Natural killer cell (primary cell): ENCODE results near the gene PTCD3. TPM values are rescaled to one million over a fixed set of nuclear protein-coding genes. Genes with fewer than 3 reads are reported as not detected.

Experiments
- ATAC-seq, 3 donors: fragments of 150-1000 bp in 2 of 3; fragments of 200-7000 bp in 1 of 3; cut with Tn5 transposase; 1 replicate in 1 of 3; 2 replicates in 2 of 3; pipeline ENCODE4 v1.10.0; 2021; ENCODE audit warnings: mild to moderate bottlenecking in 2 of 3, moderate library complexity in 2 of 3
- DNase-seq, 2 donors: peaks; one replicate each; pipeline versions ENCODE4 v3.0.0 to v3.0.0-alpha.2; 2013 to 2021; ENCODE audit warnings: mixed read lengths in 1 of 2
- H3K27ac ChIP-seq: one replicate; pipeline ENCODE4 v1.5.1; 2013; ENCODE audit warnings: mild to moderate bottlenecking, low read length
- H3K27me3 ChIP-seq: one replicate; pipeline ENCODE4 v1.6.1; 2013; ENCODE audit warnings: low read length; ENCODE audit not compliant: control insufficient read depth, insufficient read depth
- H3K36me3 ChIP-seq: one replicate; pipeline ENCODE4 v1.6.1; 2013; ENCODE audit warnings: low read length; ENCODE audit not compliant: control insufficient read depth, insufficient read depth
- H3K4me1 ChIP-seq: one replicate; pipeline ENCODE4 v1.6.1; 2013; ENCODE audit warnings: low read length; ENCODE audit not compliant: control insufficient read depth, insufficient read depth
- H3K4me3 ChIP-seq: one replicate; pipeline ENCODE4 v1.5.1; 2013; ENCODE audit warnings: low read length
- H3K9me3 ChIP-seq: one replicate; pipeline ENCODE4 v1.6.1; 2013; ENCODE audit warnings: low read length; ENCODE audit not compliant: control insufficient read depth, insufficient read depth
- H3K27ac Mint-ChIP-seq, 2 donors: one replicate each; pipeline ENCODE4 v1.8.0; 2022; ENCODE audit warnings: mild to moderate bottlenecking in 2 of 2, mixed read lengths in 2 of 2, moderate library complexity in 1 of 2
- H3K27me3 Mint-ChIP-seq, 2 donors: one replicate each; pipeline ENCODE4 v1.8.0; 2022; ENCODE audit warnings: low read depth in 2 of 2, mixed read lengths in 2 of 2
- H3K36me3 Mint-ChIP-seq: one replicate; pipeline ENCODE4 v1.8.0; 2022; ENCODE audit warnings: mixed read lengths
- H3K4me1 Mint-ChIP-seq, 2 donors: one replicate each; pipeline ENCODE4 v1.8.0; 2022; ENCODE audit warnings: mixed read lengths in 2 of 2
- H3K4me3 Mint-ChIP-seq: one replicate; pipeline ENCODE4 v1.8.0; 2022; ENCODE audit warnings: mild to moderate bottlenecking, moderate library complexity, mixed read lengths
- H3K9me3 Mint-ChIP-seq, 2 donors: one replicate each; pipeline ENCODE4 v1.8.0; 2022; ENCODE audit warnings: mixed read lengths in 2 of 2
- WGBS: methylation state at CpG from one replicate; pipeline ENCODE4 v1.1.7; 2013; ENCODE audit warnings: missing lambda C conversion rate; ENCODE audit not compliant: insufficient coverage; 5-methylcytosine and 5-hydroxymethylcytosine counted together
- intact Hi-C: fragments of 100-400 bp; cut with micrococcal nuclease; formaldehyde crosslinking; loops from one replicate; pipeline ENCODE4 v1.14.2; 2022
- total RNA-seq, 4 donors: library from RNA; stranded (reverse); fragments of 120-200 nt in 1 of 4; gene quantifications; one replicate each; pipeline versions ENCODE4 v1.2.3 to v1.2.4, GENCODE V29; 2013 to 2022
- TF ChIP-seq, protein P1 (sequence below): fragments of 200-600 bp; IDR thresholded peaks from one replicate; pipeline ENCODE4 v1.8.0; 2022; ENCODE audit warnings: antibody characterized with exemption

Gene PTCD3
- total RNA-seq, 3 donors from 2014 or later (not counting 1 experiment from before 2014, with no cell fraction given) = 115 to 146 (median 128) TPM

DNA sequence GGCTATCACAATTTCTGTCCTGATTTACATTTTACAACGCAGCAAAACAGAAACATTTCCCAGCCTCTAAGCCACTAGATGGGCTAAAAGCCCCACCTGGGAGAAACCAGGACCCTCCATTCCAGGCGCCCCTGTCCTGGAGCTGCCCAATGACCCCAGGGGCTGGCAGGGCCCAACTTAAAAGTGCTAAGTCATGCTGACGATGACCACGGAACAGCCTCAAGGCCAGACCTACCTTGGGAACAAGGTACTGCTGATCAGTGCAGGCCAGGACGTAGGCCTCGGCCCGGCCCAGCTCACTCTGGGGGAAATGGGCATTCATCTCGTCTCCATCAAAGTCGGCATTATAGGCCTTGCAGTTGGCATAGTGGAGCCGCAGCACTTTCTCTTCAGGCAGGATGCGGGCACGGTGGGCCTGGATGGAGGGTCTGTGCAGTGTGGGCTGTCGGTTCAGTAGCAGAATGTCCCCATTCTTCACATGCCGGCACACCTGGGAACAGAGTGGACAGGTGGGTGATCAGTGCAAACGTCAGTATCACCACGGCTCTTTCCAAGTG lies 36.2 kb upstream of the PTCD3 start:
- Mint-ChIP-seq H3K4me1 (peaks cover 19 to 24% of the 10 kb centered on the region in 2 donors), H3K36me3 (peaks cover 15% of the 10 kb centered on the region), H3K4me3 (no peak overlapping the region), H3K27ac (peak overlapping the region in 1 of 2 donors; percentile 61), H3K27me3 (no peaks in the 10 kb centered on the region), H3K9me3 (no peaks in the 10 kb centered on the region)
- no peak overlapping the region for H3K4me3 ChIP-seq
- H3K27ac ChIP-seq = no peak overlapping the region
- peaks cover 50% of the 10 kb centered on the region for H3K36me3 ChIP-seq
- peaks cover 30% of the 10 kb centered on the region for H3K4me1 ChIP-seq
- TF ChIP-seq, protein P1, sequence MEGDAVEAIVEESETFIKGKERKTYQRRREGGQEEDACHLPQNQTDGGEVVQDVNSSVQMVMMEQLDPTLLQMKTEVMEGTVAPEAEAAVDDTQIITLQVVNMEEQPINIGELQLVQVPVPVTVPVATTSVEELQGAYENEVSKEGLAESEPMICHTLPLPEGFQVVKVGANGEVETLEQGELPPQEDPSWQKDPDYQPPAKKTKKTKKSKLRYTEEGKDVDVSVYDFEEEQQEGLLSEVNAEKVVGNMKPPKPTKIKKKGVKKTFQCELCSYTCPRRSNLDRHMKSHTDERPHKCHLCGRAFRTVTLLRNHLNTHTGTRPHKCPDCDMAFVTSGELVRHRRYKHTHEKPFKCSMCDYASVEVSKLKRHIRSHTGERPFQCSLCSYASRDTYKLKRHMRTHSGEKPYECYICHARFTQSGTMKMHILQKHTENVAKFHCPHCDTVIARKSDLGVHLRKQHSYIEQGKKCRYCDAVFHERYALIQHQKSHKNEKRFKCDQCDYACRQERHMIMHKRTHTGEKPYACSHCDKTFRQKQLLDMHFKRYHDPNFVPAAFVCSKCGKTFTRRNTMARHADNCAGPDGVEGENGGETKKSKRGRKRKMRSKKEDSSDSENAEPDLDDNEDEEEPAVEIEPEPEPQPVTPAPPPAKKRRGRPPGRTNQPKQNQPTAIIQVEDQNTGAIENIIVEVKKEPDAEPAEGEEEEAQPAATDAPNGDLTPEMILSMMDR = no peak
- 97% methylated on average over 16 of the region's 16 CpGs for WGBS
- DNase-seq (no peak), ATAC-seq (no peak)
- intact Hi-C loops = no loop called here
- no peaks in the 10 kb centered on the region for H3K9me3 ChIP-seq
- no peaks in the 10 kb centered on the region for H3K27me3 ChIP-seq

DNA sequence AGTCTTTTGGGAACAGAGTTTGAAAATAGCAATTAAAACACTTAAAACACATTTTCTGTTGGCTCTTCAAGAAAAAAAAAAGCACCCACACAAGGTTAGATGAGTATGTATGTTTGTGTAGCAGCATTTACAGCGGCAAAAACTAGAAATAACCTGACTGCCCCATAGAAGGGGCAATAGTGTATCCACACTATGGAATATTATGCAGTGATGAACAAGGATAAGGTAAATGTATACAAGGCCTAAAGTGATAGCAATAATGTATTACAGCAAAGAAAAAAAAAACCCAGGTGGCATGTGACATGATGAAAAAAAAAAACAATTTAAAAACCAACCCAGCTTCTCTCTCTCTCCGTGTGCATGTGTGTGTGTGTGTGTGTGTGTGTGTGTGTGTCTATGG lies 35.2 kb upstream of the PTCD3 start:
- H3K9me3 ChIP-seq = no peaks in the 10 kb centered on the region
- H3K27me3 ChIP-seq = no peaks in the 10 kb centered on the region
- ATAC-seq = no peak
- Mint-ChIP-seq H3K36me3 (peaks cover 15% of the 10 kb centered on the region), H3K4me3 (no peak overlapping the region), H3K9me3 (no peaks in the 10 kb centered on the region), H3K27ac (no peak overlapping the region), H3K27me3 (no peaks in the 10 kb centered on the region), H3K4me1 (peaks cover 19 to 24% of the 10 kb centered on the region in 2 donors)
- H3K36me3 ChIP-seq = peaks cover 44% of the 10 kb centered on the region
- WGBS = 100% methylated on average over 1 of the region's 2 CpGs
- no peak overlapping the region for H3K27ac ChIP-seq
- no peak overlapping the region for H3K4me3 ChIP-seq
- no peak for DNase-seq
- intact Hi-C loops = no loop called here
- TF ChIP-seq, protein P1 = no peak
- H3K4me1 ChIP-seq = peaks cover 30% of the 10 kb centered on the region

DNA sequence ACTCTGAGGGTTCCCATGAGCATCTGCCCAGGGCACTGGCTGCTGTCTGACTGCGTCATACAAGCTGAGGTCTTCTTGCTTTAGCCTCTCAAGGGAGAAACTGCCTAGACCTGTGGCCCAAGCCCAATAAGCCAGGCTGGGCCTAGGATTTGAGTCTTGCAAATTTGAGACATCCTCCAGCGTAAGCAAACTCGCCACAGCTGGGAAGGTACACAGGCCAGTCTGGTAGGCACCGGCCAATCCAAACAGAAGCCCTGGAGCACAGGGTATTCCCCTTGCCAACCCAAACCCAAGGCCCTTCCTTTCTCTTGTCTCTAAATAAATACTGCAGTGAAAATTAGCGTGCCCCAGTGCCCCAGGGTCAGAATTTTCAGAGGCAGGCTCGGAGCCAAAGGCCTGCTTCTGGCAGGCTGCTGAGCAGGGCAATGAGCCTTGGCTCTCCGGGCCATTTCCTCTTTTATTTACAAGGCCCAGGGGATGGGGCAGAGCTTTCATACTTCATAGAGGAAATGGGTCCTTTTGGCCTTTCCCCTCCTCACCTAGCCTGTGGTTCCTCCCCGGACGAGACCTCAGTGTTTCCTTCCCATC lies 33.7 kb upstream of the PTCD3 start:
- peak in 2 of 3 donors; percentile 6 to 27 for ATAC-seq
- no peaks in the 10 kb centered on the region for H3K27me3 Mint-ChIP-seq
- H3K9me3 ChIP-seq = no peaks in the 10 kb centered on the region
- H3K4me1 ChIP-seq = peaks cover 30% of the 10 kb centered on the region
- TF ChIP-seq, protein P1 = no peak
- H3K36me3 Mint-ChIP-seq = peaks cover 15% of the 10 kb centered on the region
- no peaks in the 10 kb centered on the region for H3K27me3 ChIP-seq
- H3K4me3 ChIP-seq = no peak overlapping the region
- intact Hi-C loops = no loop called here
- H3K36me3 ChIP-seq = peaks cover 39% of the 10 kb centered on the region
- 47% methylated on average over 9 of the region's 9 CpGs for WGBS
- no peaks in the 10 kb centered on the region for H3K9me3 Mint-ChIP-seq
- H3K4me3 Mint-ChIP-seq = no peak overlapping the region
- H3K27ac ChIP-seq = peak overlapping the region; percentile 32
- DNase-seq = no peak
- peaks cover 19 to 24% of the 10 kb centered on the region in 2 donors for H3K4me1 Mint-ChIP-seq
- H3K27ac Mint-ChIP-seq = peak overlapping the region; percentile 79 to 82
